Right lobe of liver (tissue), 4 donors: ENCODE results near the gene TTLL6.

Experiments
- CTCF ChIP-seq, 4 donors: fragments of 200-600 bp in 3 of 4; fragments of 450-650 bp in 1 of 4; IDR thresholded peaks; one replicate each; pipeline versions ENCODE4 v1.5.1 to v1.8.0; 2016 to 2022; ENCODE audit warnings: antibody characterized with exemption in 4 of 4, mild to moderate bottlenecking in 2 of 4
- POLR2A ChIP-seq: fragments of 450-650 bp; IDR thresholded peaks from one replicate; pipeline ENCODE4 v1.6.1; 2017; ENCODE audit warnings: antibody characterized with exemption, mild to moderate bottlenecking
- donor health status: DM: no; HTN: no; CAD: no.
- donor health status: DM: no; HTN: no; CAD: no.
- donor health status: DM: no; HTN: yes; CAD: no.

- TF ChIP-seq CTCF (IDR thresholded peaks at IDR 0.05): no peak
- no peak for TF ChIP-seq POLR2A
Measured at GRCh38 chr17:48720266-48721008, 96.6 kb downstream of the TTLL6 start.
